MM.1S (cell line): ENCODE measurements around the gene PDIK1L.

Experiments used
- EZH2phosphoT487 ChIP-seq: fragments of 300-600 bp; sonication (generic); IDR thresholded peaks from 2 replicates; pipeline ENCODE4 v1.6.1; 2018; ENCODE audit warnings: antibody characterized with exemption, low read length
- TF ChIP-seq, protein P1 (sequence below): fragments of 300-600 bp; sonication (generic); IDR thresholded peaks from 2 replicates; pipeline ENCODE4 v1.5.1; 2016; ENCODE audit warnings: antibody characterized with exemption, low read length, mixed read lengths

DNA sequence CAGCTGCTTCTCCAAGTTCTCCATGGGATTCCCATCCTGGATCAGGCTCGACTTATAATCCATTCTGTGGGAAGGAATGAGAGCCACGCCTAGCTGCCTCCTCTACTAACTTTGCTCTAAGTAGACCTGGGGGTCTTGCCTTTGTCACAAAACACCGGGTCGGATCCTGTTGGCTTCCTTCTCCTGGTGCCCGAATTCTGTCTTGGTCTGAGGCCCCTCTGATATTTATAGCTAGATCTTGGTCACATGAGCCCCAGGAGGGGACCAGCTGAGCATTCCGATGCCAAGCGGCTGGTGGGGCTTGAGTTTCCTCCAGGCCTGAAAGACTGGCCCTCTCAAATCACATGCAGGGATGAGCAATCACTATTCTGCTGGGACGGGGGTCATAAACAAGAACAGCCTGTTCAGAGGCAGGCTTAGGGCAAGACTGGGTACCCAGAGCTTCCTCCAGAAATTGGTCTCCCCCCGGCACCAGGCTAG is 44.2 kb upstream of the PDIK1L start, which contains the start of gene TRIM63:
- TF ChIP-seq, protein P1, sequence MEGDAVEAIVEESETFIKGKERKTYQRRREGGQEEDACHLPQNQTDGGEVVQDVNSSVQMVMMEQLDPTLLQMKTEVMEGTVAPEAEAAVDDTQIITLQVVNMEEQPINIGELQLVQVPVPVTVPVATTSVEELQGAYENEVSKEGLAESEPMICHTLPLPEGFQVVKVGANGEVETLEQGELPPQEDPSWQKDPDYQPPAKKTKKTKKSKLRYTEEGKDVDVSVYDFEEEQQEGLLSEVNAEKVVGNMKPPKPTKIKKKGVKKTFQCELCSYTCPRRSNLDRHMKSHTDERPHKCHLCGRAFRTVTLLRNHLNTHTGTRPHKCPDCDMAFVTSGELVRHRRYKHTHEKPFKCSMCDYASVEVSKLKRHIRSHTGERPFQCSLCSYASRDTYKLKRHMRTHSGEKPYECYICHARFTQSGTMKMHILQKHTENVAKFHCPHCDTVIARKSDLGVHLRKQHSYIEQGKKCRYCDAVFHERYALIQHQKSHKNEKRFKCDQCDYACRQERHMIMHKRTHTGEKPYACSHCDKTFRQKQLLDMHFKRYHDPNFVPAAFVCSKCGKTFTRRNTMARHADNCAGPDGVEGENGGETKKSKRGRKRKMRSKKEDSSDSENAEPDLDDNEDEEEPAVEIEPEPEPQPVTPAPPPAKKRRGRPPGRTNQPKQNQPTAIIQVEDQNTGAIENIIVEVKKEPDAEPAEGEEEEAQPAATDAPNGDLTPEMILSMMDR = no peak
- no peak for TF ChIP-seq EZH2phosphoT487
